CD4-positive, alpha-beta T cell treated with Interleukin-4 for 1 hour (primary cell): ENCODE measurements around the gene TUFT1.

ENCODE experiments used
- DNase-seq, 2 donors: peaks; one replicate each; pipeline ENCODE4 v3.0.0-alpha.2; 2020 to 2022

TUFT1 gene

GRCh38 chr1:151619489-151620093, 79.5 kb downstream of the TUFT1 start:
- DNase-seq: no peak

GRCh38 chr1:151620286-151620685, 80.2 kb downstream of the TUFT1 start:
- no peak for DNase-seq

DNA sequence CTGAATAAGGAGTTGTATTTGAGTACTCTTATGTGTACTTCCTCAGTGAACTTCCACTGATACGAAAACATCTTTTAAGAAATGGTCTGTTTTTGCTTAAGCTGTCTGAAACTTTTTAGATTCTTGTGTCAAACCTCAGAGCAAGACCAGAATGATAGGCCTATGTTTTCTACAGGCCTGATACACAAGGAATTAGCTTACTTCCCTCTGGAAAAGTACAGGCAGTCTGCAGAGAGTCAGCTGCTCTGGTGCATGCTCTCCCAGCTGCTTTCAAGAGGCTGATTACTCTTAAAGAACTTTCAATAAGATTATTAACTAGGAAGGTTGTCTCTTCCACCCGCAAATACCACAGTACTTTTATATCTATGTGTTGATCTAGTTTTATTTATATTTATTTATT, 81.2 kb downstream of the TUFT1 start:
- DNase-seq: no peak

- DNase-seq: no peak
Measured at GRCh38 chr1:151624783-151625182, 84.7 kb downstream of the TUFT1 start.

DNA sequence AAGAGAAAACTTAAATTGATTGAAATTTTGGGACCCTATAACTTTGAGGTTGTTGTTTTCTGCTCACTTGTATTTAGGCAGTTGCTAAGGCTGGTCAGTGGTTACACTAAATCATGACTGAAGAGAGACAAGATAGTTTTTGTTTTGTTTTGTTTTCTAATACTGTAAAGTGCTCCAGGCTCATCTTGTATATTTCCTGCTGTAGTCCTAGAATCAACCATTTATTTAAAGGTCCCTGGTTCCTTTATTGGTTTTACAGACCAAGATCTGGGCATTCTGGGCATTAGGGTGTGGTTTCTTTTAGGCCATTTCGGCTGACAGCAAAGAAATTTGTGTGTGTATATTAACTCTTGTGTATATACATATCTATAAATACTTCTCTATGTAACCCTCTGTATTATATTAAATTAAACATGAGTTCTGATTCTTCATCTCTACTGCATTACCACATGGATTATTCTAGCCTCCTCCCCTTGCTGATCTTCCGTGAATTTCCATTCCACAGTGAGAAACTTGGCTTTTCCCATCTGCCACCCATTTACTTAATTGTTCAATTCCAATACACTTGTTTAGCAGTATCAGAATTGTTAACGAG, 86.7 kb downstream of the TUFT1 start:
- DNase-seq: no peak

DNA sequence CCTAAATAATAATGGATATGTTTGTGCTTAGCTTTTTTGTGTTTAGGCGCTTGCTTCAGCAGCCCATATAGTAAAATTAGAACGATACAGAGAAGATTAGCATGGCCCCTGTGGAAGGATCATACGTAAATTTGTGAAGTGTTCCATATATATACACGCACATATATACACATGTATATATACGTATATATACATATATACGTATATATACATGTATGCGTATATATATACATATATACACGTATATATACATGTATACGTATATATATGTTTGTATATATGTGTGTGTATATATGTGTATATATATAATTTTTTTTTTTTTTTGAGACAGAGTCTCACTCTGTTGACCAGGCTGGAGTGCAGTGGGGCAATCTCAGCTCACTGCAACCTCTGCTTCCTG, 89.2 kb downstream of the TUFT1 start:
- no peak for DNase-seq
